ENCODE data around the gene NXPE3.

GRCh38 chr3:101851072-101851770 lies 72.2 kb downstream of the NXPE3 start:
- TF ChIP-seq, protein P1, sequence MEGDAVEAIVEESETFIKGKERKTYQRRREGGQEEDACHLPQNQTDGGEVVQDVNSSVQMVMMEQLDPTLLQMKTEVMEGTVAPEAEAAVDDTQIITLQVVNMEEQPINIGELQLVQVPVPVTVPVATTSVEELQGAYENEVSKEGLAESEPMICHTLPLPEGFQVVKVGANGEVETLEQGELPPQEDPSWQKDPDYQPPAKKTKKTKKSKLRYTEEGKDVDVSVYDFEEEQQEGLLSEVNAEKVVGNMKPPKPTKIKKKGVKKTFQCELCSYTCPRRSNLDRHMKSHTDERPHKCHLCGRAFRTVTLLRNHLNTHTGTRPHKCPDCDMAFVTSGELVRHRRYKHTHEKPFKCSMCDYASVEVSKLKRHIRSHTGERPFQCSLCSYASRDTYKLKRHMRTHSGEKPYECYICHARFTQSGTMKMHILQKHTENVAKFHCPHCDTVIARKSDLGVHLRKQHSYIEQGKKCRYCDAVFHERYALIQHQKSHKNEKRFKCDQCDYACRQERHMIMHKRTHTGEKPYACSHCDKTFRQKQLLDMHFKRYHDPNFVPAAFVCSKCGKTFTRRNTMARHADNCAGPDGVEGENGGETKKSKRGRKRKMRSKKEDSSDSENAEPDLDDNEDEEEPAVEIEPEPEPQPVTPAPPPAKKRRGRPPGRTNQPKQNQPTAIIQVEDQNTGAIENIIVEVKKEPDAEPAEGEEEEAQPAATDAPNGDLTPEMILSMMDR (IDR thresholded peaks at IDR 0.05) = no peak
- no peak for TF ChIP-seq POLR2A (IDR thresholded peaks at IDR 0.05)

All from Peyer's patch (tissue), 4 donors.